Colonic mucosa (tissue), 4 donors: ENCODE data around the gene SETD2. TPM values are rescaled to one million over a fixed set of nuclear protein-coding genes. Genes with fewer than 3 reads are reported as not detected.

Source experiments
- DNase-seq: peaks from one replicate; pipeline ENCODE4 v3.0.0-alpha.2; 2020
- H3K27ac ChIP-seq: fragments of 200-600 bp; one replicate; pipeline ENCODE4 v1.8.0; 2021
- H3K27me3 ChIP-seq: fragments of 200-600 bp; one replicate; pipeline ENCODE4 v1.8.0; 2021
- H3K36me3 ChIP-seq: fragments of 200-600 bp; one replicate; pipeline ENCODE4 v1.8.0; 2021
- H3K4me1 ChIP-seq: fragments of 200-600 bp; one replicate; pipeline ENCODE4 v1.8.0; 2021; ENCODE audit warnings: mild to moderate bottlenecking
- H3K4me3 ChIP-seq: fragments of 200-600 bp; one replicate; pipeline ENCODE4 v1.8.0; 2021
- H3K9ac ChIP-seq, 2 donors: one replicate each; pipeline ENCODE4 v1.7.0; 2013; ENCODE audit warnings: control low read depth in 2 of 2, low read depth in 2 of 2, low read length in 2 of 2
- H3K9me3 ChIP-seq: fragments of 200-600 bp; one replicate; pipeline ENCODE4 v1.8.0; 2021
- intact Hi-C: fragments of 100-400 bp; cut with DNase I; formaldehyde crosslinking; loops from one replicate; pipeline ENCODE4 v1.14.1; 2022
- total RNA-seq, 2 donors: library from RNA; stranded (reverse); fragmentation: NEBNext Ultra II Directional in 1 of 2; extraction: Animal tissue kit (Norgen Biotek cat#: 25700) in 1 of 2; gene quantifications; one replicate each; pipeline ENCODE4 v1.2.1, GENCODE V29; 2021
- TF ChIP-seq, protein P1 (sequence below): fragments of 200-600 bp; IDR thresholded peaks from one replicate; pipeline ENCODE4 v1.8.0; 2022; ENCODE audit warnings: antibody characterized with exemption, mild to moderate bottlenecking
- donor health status: healthy.
- donor health status: DM: no; HTN: no; CAD: no.
- donor health status: DM: no; HTN: no; CAD: no.

The SETD2 gene
- total RNA-seq, 2 donors from 2014 or later = 39.5 to 48.6 TPM

GRCh38 chr3:47113669-47114365, 50.1 kb downstream of the SETD2 start:
- intact Hi-C loops = no loop called here
- Histone ChIP-seq H3K27me3 (no peaks in the 10 kb centered on the region), H3K4me1 (no peaks in the 10 kb centered on the region), H3K4me3 (no peak overlapping the region), H3K27ac (no peak overlapping the region), H3K36me3 (peaks cover 6% of the 10 kb centered on the region), H3K9me3 (no peaks in the 10 kb centered on the region), H3K9ac (no peak overlapping the region)
- TF ChIP-seq, protein P1, sequence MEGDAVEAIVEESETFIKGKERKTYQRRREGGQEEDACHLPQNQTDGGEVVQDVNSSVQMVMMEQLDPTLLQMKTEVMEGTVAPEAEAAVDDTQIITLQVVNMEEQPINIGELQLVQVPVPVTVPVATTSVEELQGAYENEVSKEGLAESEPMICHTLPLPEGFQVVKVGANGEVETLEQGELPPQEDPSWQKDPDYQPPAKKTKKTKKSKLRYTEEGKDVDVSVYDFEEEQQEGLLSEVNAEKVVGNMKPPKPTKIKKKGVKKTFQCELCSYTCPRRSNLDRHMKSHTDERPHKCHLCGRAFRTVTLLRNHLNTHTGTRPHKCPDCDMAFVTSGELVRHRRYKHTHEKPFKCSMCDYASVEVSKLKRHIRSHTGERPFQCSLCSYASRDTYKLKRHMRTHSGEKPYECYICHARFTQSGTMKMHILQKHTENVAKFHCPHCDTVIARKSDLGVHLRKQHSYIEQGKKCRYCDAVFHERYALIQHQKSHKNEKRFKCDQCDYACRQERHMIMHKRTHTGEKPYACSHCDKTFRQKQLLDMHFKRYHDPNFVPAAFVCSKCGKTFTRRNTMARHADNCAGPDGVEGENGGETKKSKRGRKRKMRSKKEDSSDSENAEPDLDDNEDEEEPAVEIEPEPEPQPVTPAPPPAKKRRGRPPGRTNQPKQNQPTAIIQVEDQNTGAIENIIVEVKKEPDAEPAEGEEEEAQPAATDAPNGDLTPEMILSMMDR = no peak
- DNase-seq = no peak

- no peak for DNase-seq
- H3K27ac ChIP-seq = no peak overlapping the region
- H3K4me1 ChIP-seq = no peaks in the 10 kb centered on the region
- H3K9ac ChIP-seq = no peak overlapping the region
- intact Hi-C loops = no loop called here
- H3K27me3 ChIP-seq = no peaks in the 10 kb centered on the region
- H3K4me3 ChIP-seq = no peak overlapping the region
- no peaks in the 10 kb centered on the region for H3K9me3 ChIP-seq
- H3K36me3 ChIP-seq = peaks cover 6% of the 10 kb centered on the region
- TF ChIP-seq, protein P1 = no peak
These were observed 50.9 kb downstream of the SETD2 start for GRCh38 chr3:47112997-47113396.

GRCh38 chr3:47109393-47109792, 54.5 kb downstream of the SETD2 start:
- intact Hi-C loops = no loop called here

DNA sequence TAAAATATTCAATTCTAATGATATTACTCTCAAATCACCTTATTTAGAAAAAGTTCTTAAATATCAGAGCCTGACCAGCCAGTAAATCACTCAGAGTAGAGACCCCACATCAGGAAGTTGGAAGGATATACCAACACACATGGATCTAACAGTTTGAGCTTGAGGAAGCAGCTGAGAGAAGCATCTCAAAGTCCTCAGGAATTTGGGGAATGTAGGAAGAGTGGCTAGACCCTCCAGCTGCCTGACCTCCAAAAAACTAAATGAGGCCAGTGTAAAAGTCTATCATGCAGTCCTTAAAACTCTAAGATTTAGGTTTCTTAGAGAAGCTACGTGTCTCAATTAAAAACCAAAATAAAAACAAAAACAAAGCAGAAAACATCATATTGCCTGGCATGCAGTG, 55.4 kb downstream of the SETD2 start:
- Histone ChIP-seq H3K36me3 (peaks cover 6% of the 10 kb centered on the region), H3K27ac (no peak overlapping the region), H3K9me3 (no peaks in the 10 kb centered on the region), H3K27me3 (no peaks in the 10 kb centered on the region), H3K4me1 (no peaks in the 10 kb centered on the region), H3K9ac (no peak overlapping the region), H3K4me3 (no peak overlapping the region)
- no peak for DNase-seq
- TF ChIP-seq, protein P1 = no peak
- intact Hi-C loops = no loop called here

More at GRCh38 chr3:47109393-47109792, 54.5 kb downstream of the SETD2 start:
- TF ChIP-seq, protein P1 = no peak
- Histone ChIP-seq H3K27ac (no peak overlapping the region), H3K27me3 (no peaks in the 10 kb centered on the region), H3K9me3 (no peaks in the 10 kb centered on the region), H3K4me1 (no peaks in the 10 kb centered on the region), H3K36me3 (peaks cover 6% of the 10 kb centered on the region), H3K4me3 (no peak overlapping the region), H3K9ac (no peak overlapping the region)
- DNase-seq = no peak

- intact Hi-C loops = no loop called here
- Histone ChIP-seq H3K9ac (no peak overlapping the region), H3K9me3 (no peaks in the 10 kb centered on the region), H3K4me1 (no peaks in the 10 kb centered on the region), H3K27me3 (no peaks in the 10 kb centered on the region), H3K27ac (no peak overlapping the region), H3K36me3 (peaks cover 8% of the 10 kb centered on the region), H3K4me3 (no peak overlapping the region)
- DNase-seq = no peak
- TF ChIP-seq, protein P1 = no peak
These were observed 59.7 kb downstream of the SETD2 start for GRCh38 chr3:47104259-47104658.
